ENCODE data around the gene PALMD. TPM values are rescaled to one million over a fixed set of nuclear protein-coding genes. Genes with fewer than 3 reads are reported as not detected.

Gene PALMD
- total and polyA plus RNA-seq, 12 donors = 81.2 to 194 (median 121) TPM

DNA sequence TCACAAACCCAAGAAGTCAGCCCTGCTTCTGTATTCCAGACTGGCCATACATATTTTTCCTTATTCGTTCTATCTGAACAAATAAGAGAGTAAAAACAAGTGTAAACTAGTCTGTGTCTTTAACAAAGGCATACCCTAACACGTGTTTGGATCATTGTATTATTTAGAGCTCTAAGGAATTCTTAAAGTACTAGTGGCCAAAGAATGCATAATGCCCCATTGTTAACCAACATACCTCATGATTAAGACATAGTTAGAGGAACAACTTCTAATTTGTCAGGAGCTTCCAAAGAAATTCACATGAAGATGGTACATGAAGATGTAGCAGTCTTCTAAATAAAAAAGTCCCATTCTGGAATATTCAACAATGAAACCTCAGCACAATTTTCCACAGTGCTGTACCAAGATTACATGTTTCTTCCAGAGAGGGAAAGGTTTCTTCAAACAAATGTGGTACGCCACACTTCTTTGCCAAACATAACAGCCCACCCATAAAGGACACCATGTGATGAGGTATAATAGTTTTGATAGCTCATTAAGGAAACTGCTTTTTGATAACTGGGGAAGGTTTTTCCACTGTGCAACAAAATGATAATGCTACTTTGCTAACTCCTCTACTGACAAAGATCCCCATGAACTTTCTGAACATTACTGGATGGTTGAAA, 5.0 kb downstream of the PALMD start:
- 31 to 34% methylated on average over 3 of the region's 3 CpGs for WGBS, 2 donors
- intact Hi-C loops (cut with DNase I) = loop anchor here in 1 of 10 donors (2.0 kb wide), 1 partner anchor 30 kb away; no protein-coding TSS in a partner anchor
- no peaks in the 10 kb centered on the region for H3K9me3 ChIP-seq
- DNase-seq (no peak), ATAC-seq (no peak)
- peaks cover 0 to 9% (median 0%) of the 10 kb centered on the region in 9 donors for H3K36me3 ChIP-seq
- peaks cover 0 to 79% (median 53%) of the 10 kb centered on the region in 9 donors for H3K4me1 ChIP-seq
- no peaks in the 10 kb centered on the region for H3K27me3 ChIP-seq
- no peak for TF ChIP-seq CTCF (IDR thresholded peaks at IDR 0.05)
- H3K4me3 ChIP-seq = peak overlapping the region in 8 of 10 donors; percentile 11 to 75 (median 62)
- peak overlapping the region; percentile 19 to 99 (median 94) for H3K27ac ChIP-seq

- Histone ChIP-seq H3K4me1 (peaks cover 4 to 94% (median 72%) of the 10 kb centered on the region in 9 donors), H3K27me3 (no peaks in the 10 kb centered on the region), H3K9me3 (no peaks in the 10 kb centered on the region), H3K36me3 (peaks cover 0 to 9% (median 0%) of the 10 kb centered on the region in 9 donors), H3K4me3 (peak overlapping the region in 4 of 10 donors; percentile 1 to 27 (median 10)), H3K27ac (peak overlapping the region in 9 of 10 donors; percentile 31 to 99 (median 94))
- no peak for DNase-seq
- intact Hi-C loops (cut with DNase I) = no loop called here
- 30 to 51% methylated on average over 2 of the region's 2 CpGs for WGBS, 2 donors
- no peak for TF ChIP-seq CTCF (IDR thresholded peaks at IDR 0.05)
- peak in 6 of 8 donors; percentile 4 to 63 (median 42) for ATAC-seq
Measured at GRCh38 chr1:99652881-99653281, 7.0 kb downstream of the PALMD start.

GRCh38 chr1:99655376-99655775, 9.5 kb downstream of the PALMD start:
- no peaks in the 10 kb centered on the region for H3K9me3 ChIP-seq
- H3K27ac ChIP-seq = peak overlapping the region in 6 of 10 donors; percentile 34 to 99 (median 84)
- DNase-seq (no peak), ATAC-seq (no peak)
- peaks cover 5 to 100% (median 79%) of the 10 kb centered on the region in 9 donors for H3K4me1 ChIP-seq
- no peaks in the 10 kb centered on the region for H3K27me3 ChIP-seq
- TF ChIP-seq CTCF (IDR thresholded peaks at IDR 0.05) = no peak
- 88 to 91% methylated on average over 3 of the region's 3 CpGs for WGBS, 2 donors
- H3K4me3 ChIP-seq = no peak overlapping the region
- intact Hi-C loops (cut with DNase I) = no loop called here
- H3K36me3 ChIP-seq = peaks cover 0 to 4% (median 0%) of the 10 kb centered on the region in 9 donors

DNA sequence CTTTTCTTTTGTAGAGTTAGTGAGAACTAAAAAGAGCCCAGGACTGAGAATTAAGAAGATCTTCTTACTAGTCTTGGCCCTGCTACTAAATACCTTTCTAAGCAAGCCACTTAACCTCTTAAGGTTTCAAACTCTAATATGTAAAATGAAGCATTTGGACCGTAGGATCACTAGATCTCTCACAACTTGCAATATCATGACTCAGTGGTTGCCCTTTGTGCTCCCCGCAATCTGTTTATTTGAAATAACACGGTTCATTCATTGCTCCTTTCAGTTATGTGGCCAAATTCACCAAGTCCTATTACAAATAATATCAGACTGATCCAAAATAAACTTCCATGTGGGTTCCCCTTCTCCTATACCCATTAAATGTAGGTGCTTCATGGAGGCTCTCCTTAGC, 10.8 kb downstream of the PALMD start:
- WGBS, 2 donors = 77 to 87% methylated on average over 3 of the region's 3 CpGs
- no peak for DNase-seq
- intact Hi-C loops (cut with DNase I) = no loop called here
- H3K4me1 ChIP-seq = peaks cover 7 to 100% (median 79%) of the 10 kb centered on the region in 9 donors
- H3K27me3 ChIP-seq = no peaks in the 10 kb centered on the region
- peaks cover 0 to 4% (median 0%) of the 10 kb centered on the region in 9 donors for H3K36me3 ChIP-seq
- H3K4me3 ChIP-seq = no peak overlapping the region
- peak overlapping the region in 8 of 10 donors; percentile 38 to 99 (median 76) for H3K27ac ChIP-seq
- peak in 1 of 8 donors; percentile 1 for ATAC-seq
- H3K9me3 ChIP-seq = no peaks in the 10 kb centered on the region
- TF ChIP-seq CTCF (IDR thresholded peaks at IDR 0.05) = no peak
